GM11168 (cell line): ENCODE measurements around the gene RSL1D1.
"Not testable (repeated sequence)": the region's sequence is repeated elsewhere in the genome, so short reads cannot be mapped to it uniquely, and the experiment has no call there.

Experiments used
- in situ Hi-C: fragments of 300-500 bp; cut with MboI; formaldehyde crosslinking; loops from one replicate; pipeline ENCODE4 v1.12.0; 2022; ENCODE audit warnings: low sequenced_read_pairs; ENCODE audit not compliant: unreplicated experiment

Gene RSL1D1

GRCh38 chr16:11848842-11849241, 2.5 kb downstream of the RSL1D1 start:
- in situ Hi-C loops: no loop called here

- in situ Hi-C loops: no loop called here
These were observed 6.8 kb downstream of the RSL1D1 start for GRCh38 chr16:11844499-11844898.

GRCh38 chr16:11843861-11844260, 7.5 kb downstream of the RSL1D1 start:
- in situ Hi-C loops: no loop called here

- in situ Hi-C loops: no loop called here
These were observed 8.1 kb downstream of the RSL1D1 start for GRCh38 chr16:11843206-11843605.

- in situ Hi-C loops: no loop called here
These were observed 10.3 kb downstream of the RSL1D1 start for GRCh38 chr16:11841026-11841425.

- in situ Hi-C loops: no loop called here
These were observed 14.6 kb downstream of the RSL1D1 start for GRCh38 chr16:11836650-11837244.

GRCh38 chr16:11835891-11836649, 15.3 kb downstream of the RSL1D1 start:
- in situ Hi-C loops: no loop called here

- in situ Hi-C loops: no loop called here
These were observed 16.0 kb downstream of the RSL1D1 start for GRCh38 chr16:11835309-11835708.

- in situ Hi-C loops: no loop called here
These were observed 17.2 kb downstream of the RSL1D1 start for GRCh38 chr16:11833951-11834695.

GRCh38 chr16:11828696-11829095, 22.6 kb downstream of the RSL1D1 start:
- in situ Hi-C loops: no loop called here

GRCh38 chr16:11825520-11826165, 25.7 kb downstream of the RSL1D1 start:
- in situ Hi-C loops: not testable (repeated sequence)

GRCh38 chr16:11824362-11824761, 27.0 kb downstream of the RSL1D1 start:
- in situ Hi-C loops: loop anchor here (25.0 kb wide), 1 partner anchor 287 kb away; a partner anchor contains a TSS

GRCh38 chr16:11823645-11824044, 27.7 kb downstream of the RSL1D1 start:
- in situ Hi-C loops: loop anchor here (25.0 kb wide), 1 partner anchor 286 kb away; a partner anchor contains a TSS

- in situ Hi-C loops: loop anchor here (10.0 to 25.0 kb wide), 2 partner anchors 282 to 405 kb away; a partner anchor contains a TSS
These were observed 31.5 kb downstream of the RSL1D1 start for GRCh38 chr16:11819798-11820197.

GRCh38 chr16:11818970-11819369, 32.4 kb downstream of the RSL1D1 start:
- in situ Hi-C loops: loop anchor here (10.0 to 25.0 kb wide), 2 partner anchors 282 to 404 kb away; a partner anchor contains a TSS

- in situ Hi-C loops: loop anchor here (10.0 to 25.0 kb wide), 2 partner anchors 279 to 401 kb away; a partner anchor contains a TSS
These were observed 35.2 kb downstream of the RSL1D1 start for GRCh38 chr16:11816123-11816522.

- in situ Hi-C loops: loop anchor here (10.0 to 25.0 kb wide), 2 partner anchors 277 to 400 kb away; a partner anchor contains a TSS
These were observed 36.5 kb downstream of the RSL1D1 start for GRCh38 chr16:11814800-11815199.

GRCh38 chr16:11806721-11807120, 44.6 kb downstream of the RSL1D1 start:
- in situ Hi-C loops: loop anchor here (25.0 kb wide), 1 partner anchor 269 kb away; a partner anchor contains a TSS

GRCh38 chr16:11805556-11805955, 45.8 kb downstream of the RSL1D1 start:
- in situ Hi-C loops: loop anchor here (25.0 kb wide), 1 partner anchor 268 kb away; a partner anchor contains a TSS

GRCh38 chr16:11801481-11802021, 49.8 kb downstream of the RSL1D1 start:
- in situ Hi-C loops: loop anchor here (25.0 kb wide), 1 partner anchor 264 kb away; a partner anchor contains a TSS
